Measurements from ENCODE around the gene TMPRSS4.

Gene TMPRSS4

GRCh38 chr11:118161786-118162185, 84.9 kb downstream of the TMPRSS4 start:
- no peak overlapping the region for H3K4me3 ChIP-seq (ENCODE audit: low read depth, low read length)
- DNase-seq = no peak
- no peaks in the 10 kb centered on the region for H3K9me3 ChIP-seq
- H3K36me3 ChIP-seq = no peaks in the 10 kb centered on the region
- TF ChIP-seq, protein P1, sequence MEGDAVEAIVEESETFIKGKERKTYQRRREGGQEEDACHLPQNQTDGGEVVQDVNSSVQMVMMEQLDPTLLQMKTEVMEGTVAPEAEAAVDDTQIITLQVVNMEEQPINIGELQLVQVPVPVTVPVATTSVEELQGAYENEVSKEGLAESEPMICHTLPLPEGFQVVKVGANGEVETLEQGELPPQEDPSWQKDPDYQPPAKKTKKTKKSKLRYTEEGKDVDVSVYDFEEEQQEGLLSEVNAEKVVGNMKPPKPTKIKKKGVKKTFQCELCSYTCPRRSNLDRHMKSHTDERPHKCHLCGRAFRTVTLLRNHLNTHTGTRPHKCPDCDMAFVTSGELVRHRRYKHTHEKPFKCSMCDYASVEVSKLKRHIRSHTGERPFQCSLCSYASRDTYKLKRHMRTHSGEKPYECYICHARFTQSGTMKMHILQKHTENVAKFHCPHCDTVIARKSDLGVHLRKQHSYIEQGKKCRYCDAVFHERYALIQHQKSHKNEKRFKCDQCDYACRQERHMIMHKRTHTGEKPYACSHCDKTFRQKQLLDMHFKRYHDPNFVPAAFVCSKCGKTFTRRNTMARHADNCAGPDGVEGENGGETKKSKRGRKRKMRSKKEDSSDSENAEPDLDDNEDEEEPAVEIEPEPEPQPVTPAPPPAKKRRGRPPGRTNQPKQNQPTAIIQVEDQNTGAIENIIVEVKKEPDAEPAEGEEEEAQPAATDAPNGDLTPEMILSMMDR (IDR thresholded peaks at IDR 0.05; ENCODE audit: low read depth, low read length) = no peak
- H3K4me1 ChIP-seq = no peaks in the 10 kb centered on the region
- H3K27me3 ChIP-seq = peaks cover 54% of the 10 kb centered on the region

DNA sequence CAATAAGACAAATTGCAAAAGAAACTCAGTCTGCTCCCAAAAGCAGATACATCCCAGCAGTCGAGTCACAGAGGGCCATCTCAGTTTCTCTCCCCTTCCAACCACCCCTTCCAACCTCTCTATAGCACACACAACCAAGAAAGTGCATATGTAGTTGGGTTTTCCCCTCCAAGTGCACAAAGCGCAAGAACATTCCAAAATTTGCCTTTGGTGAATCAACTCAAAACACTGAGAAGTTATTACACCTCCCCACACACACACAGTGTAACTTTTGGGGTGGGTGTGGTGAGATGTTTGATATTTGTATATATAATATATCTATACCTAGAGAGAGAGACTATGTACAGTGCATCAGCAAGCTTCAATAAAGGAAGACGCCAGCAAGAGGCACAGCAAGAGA, 86.0 kb downstream of the TMPRSS4 start:
- Histone ChIP-seq H3K4me3 (ENCODE audit: low read depth, low read length) (no peak overlapping the region), H3K9me3 (no peaks in the 10 kb centered on the region), H3K36me3 (no peaks in the 10 kb centered on the region), H3K27me3 (peaks cover 53% of the 10 kb centered on the region), H3K4me1 (no peaks in the 10 kb centered on the region)
- TF ChIP-seq, protein P1 (IDR thresholded peaks at IDR 0.05; ENCODE audit: low read depth, low read length) = no peak
- no peak for DNase-seq

DNA sequence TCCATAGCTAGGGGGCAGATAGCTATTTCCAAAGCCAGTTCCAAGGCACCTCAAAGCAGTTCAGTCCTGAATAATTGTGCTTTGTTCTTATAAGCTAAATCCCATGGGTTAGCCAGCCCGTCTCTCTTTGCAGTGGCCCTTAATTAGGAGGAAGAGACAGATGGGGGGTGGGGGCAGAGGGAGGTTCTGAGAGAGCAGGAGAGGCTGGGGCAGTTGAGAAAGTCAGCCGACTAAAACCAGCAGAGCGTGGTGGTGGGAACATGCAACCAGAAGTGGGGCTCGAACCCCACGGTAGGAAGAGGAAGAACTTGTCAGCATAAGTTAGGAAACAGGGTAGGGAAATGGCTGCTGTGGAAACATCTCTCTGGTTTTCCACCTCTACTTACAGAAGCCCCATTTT, 86.6 kb downstream of the TMPRSS4 start:
- peaks cover 52% of the 10 kb centered on the region for H3K27me3 ChIP-seq
- no peaks in the 10 kb centered on the region for H3K36me3 ChIP-seq

GRCh38 chr11:118164885-118165284, 88.0 kb downstream of the TMPRSS4 start:
- Histone ChIP-seq H3K4me1 (no peaks in the 10 kb centered on the region), H3K4me3 (ENCODE audit: low read depth, low read length) (no peak overlapping the region), H3K9me3 (no peaks in the 10 kb centered on the region), H3K36me3 (no peaks in the 10 kb centered on the region), H3K27me3 (peaks cover 61% of the 10 kb centered on the region)
- DNase-seq = no peak
- TF ChIP-seq, protein P1 (IDR thresholded peaks at IDR 0.05; ENCODE audit: low read depth, low read length) = no peak

More for the DNA sequence above, 86.6 kb downstream of the TMPRSS4 start:
- DNase-seq = no peak
- Histone ChIP-seq H3K4me1 (no peaks in the 10 kb centered on the region), H3K9me3 (no peaks in the 10 kb centered on the region), H3K4me3 (ENCODE audit: low read depth, low read length) (no peak overlapping the region)
- TF ChIP-seq, protein P1 (IDR thresholded peaks at IDR 0.05; ENCODE audit: low read depth, low read length) = no peak

DNA sequence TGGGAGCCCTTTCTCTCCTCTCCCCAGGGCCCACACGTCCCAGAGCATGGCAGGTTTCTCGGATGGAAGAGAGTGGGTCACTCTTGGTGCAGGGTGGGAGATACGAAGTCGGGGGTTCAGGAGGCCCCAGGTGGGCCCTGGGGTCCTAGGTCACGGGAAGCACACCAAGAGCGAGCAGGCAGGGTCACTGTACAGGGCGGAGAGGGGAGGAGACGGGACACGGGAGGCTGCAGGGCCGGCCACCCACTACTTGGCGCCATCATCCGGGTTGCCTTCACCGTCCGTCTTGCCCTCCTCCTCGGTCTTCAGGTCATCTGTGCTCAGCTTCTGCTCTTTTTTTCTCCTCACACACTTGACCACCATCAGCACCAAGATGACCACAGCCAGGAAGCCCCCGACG, 89.8 kb downstream of the TMPRSS4 start:
- TF ChIP-seq, protein P1 (IDR thresholded peaks at IDR 0.05; ENCODE audit: low read depth, low read length) = no peak
- no peaks in the 10 kb centered on the region for H3K9me3 ChIP-seq
- H3K4me1 ChIP-seq = no peaks in the 10 kb centered on the region
- H3K4me3 ChIP-seq (ENCODE audit: low read depth, low read length) = no peak overlapping the region
- no peak for DNase-seq
- no peaks in the 10 kb centered on the region for H3K36me3 ChIP-seq
- H3K27me3 ChIP-seq = peaks cover 57% of the 10 kb centered on the region

- H3K36me3 ChIP-seq = no peaks in the 10 kb centered on the region
- no peaks in the 10 kb centered on the region for H3K9me3 ChIP-seq
- H3K27me3 ChIP-seq = peaks cover 52% of the 10 kb centered on the region
- H3K4me3 ChIP-seq (ENCODE audit: low read depth, low read length) = no peak overlapping the region
- no peak for DNase-seq
- no peaks in the 10 kb centered on the region for H3K4me1 ChIP-seq
- TF ChIP-seq, protein P1 (IDR thresholded peaks at IDR 0.05; ENCODE audit: low read depth, low read length) = no peak
Measured at GRCh38 chr11:118167253-118167652, 90.4 kb downstream of the TMPRSS4 start.

All from BE2C (cell line).